SU-DHL-6 (cell line): ENCODE data around the gene SGK1.

ENCODE experiments used
- H2AFZ ChIP-seq: fragments of 200-600 bp; sonication (generic); 2 replicates; pipeline ENCODE4 v1.6.1; 2014; ENCODE audit warnings: low read depth, mild to moderate bottlenecking, moderate library complexity, mixed read lengths, antibody characterized with exemption, low read length; ENCODE audit not compliant: severe bottlenecking
- H3F3A ChIP-seq: fragments of 200-600 bp; shearing (Covaris generic); 2 replicates; pipeline ENCODE4 v1.6.0; 2016; ENCODE audit warnings: antibody characterized with exemption, mild to moderate bottlenecking; ENCODE audit not compliant: insufficient read depth
- H3K27ac ChIP-seq: fragments of 200-600 bp; sonication (generic); 2 replicates; pipeline ENCODE4 v1.5.1; 2016; ENCODE audit warnings: low read depth, mild to moderate bottlenecking, low read length, moderate library complexity, mixed read lengths
- H3K27me3 ChIP-seq: fragments of 200-600 bp; sonication (generic), shearing (Covaris generic); 2 replicates; pipeline ENCODE4 v1.6.0; 2014; ENCODE audit warnings: mild to moderate bottlenecking, low read length
- H3K36me3 ChIP-seq: fragments of 200-600 bp; sonication (generic); 2 replicates; pipeline ENCODE4 v1.6.1; 2014; ENCODE audit warnings: mild to moderate bottlenecking, low read length, mixed read lengths
- H3K4me2 ChIP-seq: fragments of 300-600, 200-600 bp; shearing (Covaris generic), sonication (generic); 2 replicates; pipeline ENCODE4 v1.6.0; 2014; ENCODE audit warnings: low read length, low read depth, mild to moderate bottlenecking; ENCODE audit not compliant: poor library complexity, severe bottlenecking
- H3K4me3 ChIP-seq: fragments of 200-600 bp; sonication (generic); 2 replicates; pipeline ENCODE4 v1.5.1; 2014; ENCODE audit warnings: antibody characterized with exemption, low read length, mild to moderate bottlenecking, mixed read lengths; ENCODE audit not compliant: insufficient read depth, poor library complexity, severe bottlenecking
- H3K79me2 ChIP-seq: fragments of 200-600 bp; sonication (generic); 2 replicates; pipeline ENCODE4 v1.6.1; 2014; ENCODE audit warnings: mild to moderate bottlenecking, low read length, moderate library complexity; ENCODE audit not compliant: insufficient read depth
- H3K9ac ChIP-seq: fragments of 200-600 bp; sonication (generic); 2 replicates; pipeline ENCODE4 v1.7.0; 2014; ENCODE audit warnings: mild to moderate bottlenecking, low read length
- H3K9me2 ChIP-seq: fragments of 200-600 bp; sonication (generic); replicated peaks from 2 replicates; pipeline ENCODE4 v1.6.1; 2014; ENCODE audit warnings: low read length; ENCODE audit not compliant: insufficient read depth
- H3K9me3 ChIP-seq: fragments of 200-600 bp; sonication (generic); 2 replicates; pipeline ENCODE4 v1.6.1; 2014; ENCODE audit warnings: low read length, mixed read lengths; ENCODE audit not compliant: insufficient read depth
- H4K20me1 ChIP-seq: fragments of 200-600 bp; sonication (generic); 2 replicates; pipeline ENCODE4 v1.6.1; 2014; ENCODE audit warnings: low read depth, mild to moderate bottlenecking, antibody characterized with exemption, low read length, moderate library complexity, mixed read lengths
- EZH2phosphoT487 ChIP-seq: fragments of 200-600 bp; sonication (generic), shearing (Covaris generic); conservative IDR thresholded peaks from 2 replicates; pipeline ENCODE4 v1.6.1; 2018; ENCODE audit warnings: mild to moderate bottlenecking, antibody characterized with exemption, low read length, moderate library complexity, mixed read lengths
- TF ChIP-seq, protein P1 (sequence below): fragments of 200-600 bp; sonication (generic); IDR thresholded peaks from one replicate; pipeline ENCODE4 v1.5.1; 2017; ENCODE audit warnings: antibody characterized with exemption, mild to moderate bottlenecking, low read length, moderate library complexity; ENCODE audit not compliant: insufficient read depth, poor library complexity, severe bottlenecking

Gene SGK1

DNA sequence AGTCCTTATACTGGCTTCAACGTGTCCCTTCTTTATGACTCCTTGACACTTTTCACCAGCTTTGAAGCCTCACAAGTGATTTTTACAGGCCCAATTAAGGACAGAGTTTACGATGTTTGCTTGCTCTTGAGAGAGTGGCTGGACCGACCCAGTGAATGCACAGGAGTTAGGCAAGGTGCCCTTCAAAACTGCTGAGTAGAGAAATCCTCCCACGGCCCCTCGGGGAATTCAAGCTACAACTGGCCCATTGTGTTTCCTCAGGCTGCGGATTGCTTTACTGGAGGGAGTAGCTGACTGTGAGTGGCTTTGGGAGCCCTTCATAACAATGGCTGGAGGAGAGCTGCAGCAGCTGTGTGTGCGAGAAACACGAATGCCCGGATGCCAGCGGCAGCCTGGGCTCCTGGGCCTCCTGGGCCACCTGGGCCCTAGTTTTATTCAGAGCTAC lies 50.0 kb downstream of the SGK1 start:
- H3K27me3 ChIP-seq = no peaks in the 10 kb centered on the region
- H3K9ac ChIP-seq = no peak overlapping the region
- H3K4me3 ChIP-seq = no peak overlapping the region
- no peaks in the 10 kb centered on the region for H3K9me2 ChIP-seq
- no peak overlapping the region for H3K27ac ChIP-seq
- no peak for TF ChIP-seq EZH2phosphoT487
- TF ChIP-seq, protein P1, sequence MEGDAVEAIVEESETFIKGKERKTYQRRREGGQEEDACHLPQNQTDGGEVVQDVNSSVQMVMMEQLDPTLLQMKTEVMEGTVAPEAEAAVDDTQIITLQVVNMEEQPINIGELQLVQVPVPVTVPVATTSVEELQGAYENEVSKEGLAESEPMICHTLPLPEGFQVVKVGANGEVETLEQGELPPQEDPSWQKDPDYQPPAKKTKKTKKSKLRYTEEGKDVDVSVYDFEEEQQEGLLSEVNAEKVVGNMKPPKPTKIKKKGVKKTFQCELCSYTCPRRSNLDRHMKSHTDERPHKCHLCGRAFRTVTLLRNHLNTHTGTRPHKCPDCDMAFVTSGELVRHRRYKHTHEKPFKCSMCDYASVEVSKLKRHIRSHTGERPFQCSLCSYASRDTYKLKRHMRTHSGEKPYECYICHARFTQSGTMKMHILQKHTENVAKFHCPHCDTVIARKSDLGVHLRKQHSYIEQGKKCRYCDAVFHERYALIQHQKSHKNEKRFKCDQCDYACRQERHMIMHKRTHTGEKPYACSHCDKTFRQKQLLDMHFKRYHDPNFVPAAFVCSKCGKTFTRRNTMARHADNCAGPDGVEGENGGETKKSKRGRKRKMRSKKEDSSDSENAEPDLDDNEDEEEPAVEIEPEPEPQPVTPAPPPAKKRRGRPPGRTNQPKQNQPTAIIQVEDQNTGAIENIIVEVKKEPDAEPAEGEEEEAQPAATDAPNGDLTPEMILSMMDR = no peak
- H3F3A ChIP-seq = peaks cover 2% of the 10 kb centered on the region; the same call in 1 of the 2 replicates
- H3K4me2 ChIP-seq = no peak overlapping the region
- H2AFZ ChIP-seq = no peak overlapping the region
- H3K36me3 ChIP-seq = no peaks in the 10 kb centered on the region
- no peaks in the 10 kb centered on the region for H3K79me2 ChIP-seq
- H4K20me1 ChIP-seq = no peaks in the 10 kb centered on the region
- no peaks in the 10 kb centered on the region for H3K9me3 ChIP-seq

DNA sequence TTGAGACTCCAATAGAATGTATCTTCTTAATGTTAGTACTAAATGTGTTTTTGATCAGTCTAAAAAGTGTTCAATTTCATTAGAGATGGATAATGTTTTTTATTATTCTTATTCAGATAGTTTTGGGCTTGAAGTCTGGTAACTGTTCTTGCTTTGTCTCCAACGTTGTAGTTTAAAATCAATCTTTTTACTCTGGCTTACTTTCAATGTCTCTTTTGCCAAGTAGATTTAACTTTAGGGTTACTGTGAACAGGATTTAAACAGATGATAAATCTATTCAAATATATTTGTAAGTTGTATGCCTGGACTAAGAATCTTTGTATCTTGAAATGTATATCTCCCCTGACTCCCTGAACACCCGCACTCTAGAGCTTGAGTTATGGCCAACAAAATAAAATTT lies 51.1 kb downstream of the SGK1 start:
- Histone ChIP-seq H3K4me3 (no peak overlapping the region), H3K36me3 (no peaks in the 10 kb centered on the region), H3K4me2 (no peak overlapping the region), H3K27me3 (no peaks in the 10 kb centered on the region), H2AFZ (no peak overlapping the region), H4K20me1 (no peaks in the 10 kb centered on the region), H3K9me3 (no peaks in the 10 kb centered on the region), H3K79me2 (no peaks in the 10 kb centered on the region), H3F3A (peaks cover 2% of the 10 kb centered on the region; the same call in 1 of the 2 replicates), H3K9ac (no peak overlapping the region), H3K9me2 (no peaks in the 10 kb centered on the region), H3K27ac (no peak overlapping the region)
- TF ChIP-seq, protein P1 = no peak
- TF ChIP-seq EZH2phosphoT487 = no peak

DNA sequence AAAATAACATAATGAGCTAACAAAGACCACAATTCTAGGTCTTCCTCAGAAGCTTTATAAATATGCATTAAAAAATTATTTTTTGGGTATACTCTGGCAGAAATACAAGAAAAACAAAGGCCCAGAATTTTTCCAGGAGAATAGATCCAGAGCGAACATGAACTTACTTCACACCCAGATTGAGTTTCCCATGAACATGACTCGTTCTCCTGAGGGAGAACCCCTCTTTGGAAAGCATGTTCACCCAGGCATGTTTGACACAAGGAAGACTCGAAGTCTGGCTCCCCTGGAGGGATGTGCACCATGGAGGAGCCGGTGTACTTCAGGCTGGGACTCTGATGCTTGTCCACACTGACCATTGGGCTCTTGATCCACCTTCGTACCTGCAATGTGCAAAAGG lies 56.1 kb downstream of the SGK1 start:
- H2AFZ ChIP-seq = no peak overlapping the region
- H3K36me3 ChIP-seq = no peaks in the 10 kb centered on the region
- H3K79me2 ChIP-seq = no peaks in the 10 kb centered on the region
- H3K9me3 ChIP-seq = no peaks in the 10 kb centered on the region
- no peaks in the 10 kb centered on the region for H3K27me3 ChIP-seq
- no peaks in the 10 kb centered on the region for H3K9me2 ChIP-seq
- peaks cover 1% of the 10 kb centered on the region; the same call in 1 of the 2 replicates for H3F3A ChIP-seq
- no peak overlapping the region for H3K9ac ChIP-seq
- no peak for TF ChIP-seq EZH2phosphoT487
- TF ChIP-seq, protein P1 = no peak
- H4K20me1 ChIP-seq = no peaks in the 10 kb centered on the region
- H3K4me3 ChIP-seq = no peak overlapping the region
- H3K4me2 ChIP-seq = no peak overlapping the region
- no peak overlapping the region for H3K27ac ChIP-seq
